ENCODE results near the gene FEN1.

Gene FEN1

DNA sequence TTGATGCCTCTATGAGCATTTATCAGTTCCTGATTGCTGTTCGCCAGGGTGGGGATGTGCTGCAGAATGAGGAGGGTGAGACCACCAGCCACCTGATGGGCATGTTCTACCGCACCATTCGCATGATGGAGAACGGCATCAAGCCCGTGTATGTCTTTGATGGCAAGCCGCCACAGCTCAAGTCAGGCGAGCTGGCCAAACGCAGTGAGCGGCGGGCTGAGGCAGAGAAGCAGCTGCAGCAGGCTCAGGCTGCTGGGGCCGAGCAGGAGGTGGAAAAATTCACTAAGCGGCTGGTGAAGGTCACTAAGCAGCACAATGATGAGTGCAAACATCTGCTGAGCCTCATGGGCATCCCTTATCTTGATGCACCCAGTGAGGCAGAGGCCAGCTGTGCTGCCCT lies 2.7 kb downstream of the FEN1 start:
- no peak for DNase-seq (ENCODE audit: low read depth in 2 of 2)

DNA sequence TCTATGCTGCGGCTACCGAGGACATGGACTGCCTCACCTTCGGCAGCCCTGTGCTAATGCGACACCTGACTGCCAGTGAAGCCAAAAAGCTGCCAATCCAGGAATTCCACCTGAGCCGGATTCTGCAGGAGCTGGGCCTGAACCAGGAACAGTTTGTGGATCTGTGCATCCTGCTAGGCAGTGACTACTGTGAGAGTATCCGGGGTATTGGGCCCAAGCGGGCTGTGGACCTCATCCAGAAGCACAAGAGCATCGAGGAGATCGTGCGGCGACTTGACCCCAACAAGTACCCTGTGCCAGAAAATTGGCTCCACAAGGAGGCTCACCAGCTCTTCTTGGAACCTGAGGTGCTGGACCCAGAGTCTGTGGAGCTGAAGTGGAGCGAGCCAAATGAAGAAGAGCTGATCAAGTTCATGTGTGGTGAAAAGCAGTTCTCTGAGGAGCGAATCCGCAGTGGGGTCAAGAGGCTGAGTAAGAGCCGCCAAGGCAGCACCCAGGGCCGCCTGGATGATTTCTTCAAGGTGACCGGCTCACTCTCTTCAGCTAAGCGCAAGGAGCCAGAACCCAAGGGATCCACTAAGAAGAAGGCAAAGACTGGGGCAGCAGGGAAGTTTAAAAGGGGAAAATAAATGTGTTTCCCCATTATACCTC lies 3.3 kb downstream of the FEN1 start:
- DNase-seq (ENCODE audit: low read depth in 2 of 2), result no peak

DNA sequence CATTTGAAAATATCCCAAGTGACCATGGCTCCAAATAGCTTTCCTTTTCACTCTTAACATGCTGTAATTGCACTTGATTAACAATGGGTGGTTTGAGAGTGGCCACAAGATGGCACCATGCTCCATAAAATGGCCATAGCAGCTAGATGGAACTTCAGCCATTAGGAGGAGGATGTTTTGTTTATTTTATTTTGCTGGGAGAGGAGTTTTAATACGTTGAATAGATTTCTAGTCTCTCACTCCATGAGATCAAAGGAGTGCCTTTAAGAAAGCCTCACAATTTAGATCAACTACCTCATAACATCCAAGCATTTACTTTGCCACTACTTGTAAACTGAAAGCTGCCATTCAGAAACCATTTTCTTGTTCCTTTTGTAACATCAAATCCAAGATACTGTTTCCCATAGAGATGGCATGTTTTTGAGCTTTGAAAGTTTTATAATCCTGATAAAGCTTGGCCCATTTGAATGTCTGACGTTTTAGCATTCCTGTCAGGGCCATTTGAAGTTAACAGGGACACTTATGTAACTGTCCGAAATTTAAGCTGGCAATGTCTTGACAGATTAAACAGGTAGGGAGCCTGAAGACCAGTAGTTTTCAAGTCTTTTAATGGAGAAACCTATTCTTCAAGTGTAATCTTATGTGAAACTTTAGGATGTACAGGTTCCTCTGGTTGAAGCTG lies 4.7 kb downstream of the FEN1 start:
- DNase-seq (ENCODE audit: low read depth in 2 of 2), result peak; percentile 60

- DNase-seq (ENCODE audit: low read depth in 2 of 2), result no peak
Observed at GRCh38 chr11:61799665-61800284, 7.1 kb downstream of the FEN1 start.

GRCh38 chr11:61800331-61801281 lies 7.9 kb downstream of the FEN1 start:
- DNase-seq (ENCODE audit: low read depth in 2 of 2), result no peak

- DNase-seq (ENCODE audit: low read depth in 2 of 2), result no peak
Observed at GRCh38 chr11:61802605-61803004, 9.9 kb downstream of the FEN1 start.

GRCh38 chr11:61803889-61804647 lies 11.4 kb downstream of the FEN1 start:
- DNase-seq (ENCODE audit: low read depth in 2 of 2), result no peak

- no peak for DNase-seq (ENCODE audit: low read depth in 2 of 2)
Observed at GRCh38 chr11:61805146-61805545, 12.4 kb downstream of the FEN1 start.

GRCh38 chr11:61806785-61807184 lies 14.1 kb downstream of the FEN1 start:
- DNase-seq (ENCODE audit: low read depth in 2 of 2), result no peak

- no peak for DNase-seq (ENCODE audit: low read depth in 2 of 2)
Observed at GRCh38 chr11:61810671-61811175, 18.0 kb downstream of the FEN1 start.

- DNase-seq (ENCODE audit: low read depth in 2 of 2), result no peak
Observed at GRCh38 chr11:61811831-61812230, 19.1 kb downstream of the FEN1 start.

DNA sequence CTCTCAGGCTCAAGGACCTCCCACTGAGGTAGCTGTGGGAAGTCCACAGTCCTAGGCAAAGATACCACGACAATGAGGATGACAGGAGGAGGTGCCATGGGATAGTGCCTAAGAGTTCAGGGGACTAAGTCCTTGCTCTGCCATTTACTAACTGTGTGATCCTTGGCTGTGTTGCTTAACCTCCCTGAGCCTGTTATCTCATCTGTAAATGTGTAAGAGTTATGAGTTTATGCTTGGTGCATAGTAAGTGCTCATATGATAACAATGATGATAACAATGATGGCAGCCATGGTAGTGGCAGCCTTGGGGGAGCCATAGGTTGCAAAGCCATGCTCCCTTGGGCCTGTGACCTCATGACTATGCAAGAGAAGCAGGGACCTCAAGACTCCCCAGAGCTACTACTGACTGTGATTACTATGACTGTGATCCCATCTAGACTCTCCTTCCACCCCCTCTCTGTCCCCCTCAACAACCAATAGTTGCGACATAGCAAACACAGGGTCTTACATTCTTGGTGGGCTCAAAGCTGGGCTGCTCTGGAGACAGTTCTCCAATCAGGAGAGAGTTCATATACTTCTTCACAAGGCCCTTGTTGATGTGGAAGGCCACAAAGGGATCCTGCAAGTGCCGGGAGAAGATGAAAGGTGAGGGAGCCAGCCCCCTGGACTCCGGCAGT lies 20.2 kb downstream of the FEN1 start:
- no peak for DNase-seq (ENCODE audit: low read depth in 2 of 2)

DNA sequence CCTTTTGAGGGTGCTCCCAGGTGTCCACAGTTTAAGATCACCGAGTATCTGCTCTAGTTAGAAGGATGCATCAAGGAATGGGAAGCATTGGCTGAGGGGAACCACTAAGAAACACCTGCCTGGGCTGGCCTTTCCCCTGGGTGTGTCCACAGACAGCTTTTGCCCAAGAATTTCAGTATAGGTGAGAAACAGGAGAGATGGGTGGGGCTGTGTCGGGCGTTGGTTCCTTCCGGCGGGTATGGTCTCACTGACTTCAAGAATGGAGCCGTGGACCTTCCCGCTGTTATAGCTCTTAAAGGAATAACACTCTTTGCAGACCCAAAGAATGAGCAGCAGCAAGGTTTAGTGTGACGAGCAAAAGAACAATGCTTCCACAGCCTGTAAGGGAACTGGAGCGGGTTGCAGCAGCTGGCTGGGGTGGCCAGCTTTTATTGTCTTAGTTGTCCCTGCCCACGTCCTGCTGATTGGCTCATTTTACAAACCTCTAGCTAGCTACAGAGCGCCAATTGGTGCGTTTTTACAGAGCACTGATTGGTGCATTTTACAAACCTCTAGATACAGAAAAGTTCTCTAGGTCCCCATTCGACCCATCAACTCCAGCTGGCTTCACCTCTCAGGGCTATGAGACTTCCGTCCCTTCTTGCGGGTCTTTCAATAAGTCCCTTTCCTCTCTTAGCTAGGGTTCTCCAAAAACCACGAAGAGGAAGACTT lies 21.7 kb downstream of the FEN1 start:
- no peak for DNase-seq (ENCODE audit: low read depth in 2 of 2)

DNA sequence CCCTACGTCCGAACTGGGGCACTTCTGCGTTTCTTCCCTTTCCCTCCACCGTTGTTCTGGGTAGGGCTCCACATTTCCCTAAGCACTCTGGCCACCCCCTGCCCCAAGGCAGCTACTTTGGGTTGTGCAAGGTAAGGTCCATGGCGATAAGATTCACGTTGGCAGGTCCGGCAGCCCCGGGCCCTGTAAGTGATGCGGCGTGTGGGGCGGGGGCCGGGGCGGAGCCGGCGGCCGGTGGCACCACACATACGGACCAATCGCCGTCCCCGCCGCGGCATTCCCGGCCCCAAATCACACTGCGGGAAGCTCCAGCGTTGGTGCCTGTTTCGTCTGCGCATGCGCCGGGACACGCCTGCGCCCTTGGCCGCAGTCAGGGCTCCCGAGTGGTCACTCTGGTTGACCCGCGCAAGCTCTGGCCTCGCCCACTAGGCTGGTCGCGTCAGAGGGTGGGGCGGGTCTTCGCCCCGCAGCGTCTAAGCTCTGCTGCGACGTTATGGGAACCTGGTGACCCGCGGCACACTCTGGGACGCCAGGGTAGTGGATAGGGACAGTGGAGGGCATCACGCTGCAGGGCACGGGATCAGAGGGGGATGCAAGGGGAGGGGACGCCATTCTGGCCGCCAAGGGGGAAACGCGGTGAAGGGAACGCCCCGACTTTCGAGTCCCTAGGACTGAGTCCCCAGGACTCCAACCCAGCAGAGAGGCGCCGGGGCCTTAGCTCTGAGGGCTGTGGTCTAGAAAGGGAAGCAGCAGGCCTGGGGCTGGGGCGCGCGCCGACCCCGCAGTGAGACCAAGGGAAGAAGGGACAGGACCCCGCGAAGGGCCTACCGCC lies 22.5 kb downstream of the FEN1 start:
- peak; percentile 71 to 72 for DNase-seq (ENCODE audit: low read depth in 2 of 2)

GRCh38 chr11:61815790-61816735 lies 23.4 kb downstream of the FEN1 start:
- no peak for DNase-seq (ENCODE audit: low read depth in 2 of 2)

- peak; percentile 86 for DNase-seq (ENCODE audit: low read depth in 2 of 2)
Observed at GRCh38 chr11:61816736-61817455, 24.2 kb downstream of the FEN1 start, which contains the start of gene FADS1. Gene FADS1, minus strand, starts transcription at chr11:61817003. Its CDS starts 74 bp downstream, at chr11:61816929.
